ENCODE results near the gene UPP1.

UPP1 gene

DNA sequence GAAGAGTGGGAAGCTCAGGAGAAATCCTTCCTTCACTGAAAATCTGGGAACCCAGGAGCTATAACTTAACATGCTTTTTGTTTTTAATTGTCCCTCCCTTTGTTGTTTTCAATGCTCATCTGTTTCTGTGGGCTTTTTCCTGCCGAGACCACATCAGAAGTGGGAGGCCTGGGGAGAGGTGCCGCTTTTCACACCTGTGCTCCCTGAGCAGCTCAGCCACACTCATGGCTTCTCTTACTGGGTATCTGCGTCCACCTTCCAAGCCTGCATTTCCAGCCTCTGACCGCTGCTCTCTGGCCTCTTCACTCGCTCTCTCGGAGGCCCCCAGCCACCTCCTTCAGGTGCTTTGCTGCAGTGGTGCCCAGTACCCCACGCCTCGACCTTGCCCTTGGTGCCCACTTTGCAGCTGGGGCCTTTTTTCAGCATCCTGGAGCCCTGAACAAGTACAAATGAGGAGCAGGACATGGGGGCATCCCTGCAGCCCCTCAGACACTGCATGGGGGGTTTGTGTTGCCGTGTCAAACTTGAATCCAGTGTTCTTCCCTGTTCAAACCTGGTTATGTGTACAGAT is 43.8 kb upstream of the UPP1 start:
- H3K27me3 ChIP-seq (replicated peaks) = no peaks in the 10 kb centered on the region
- H3K4me3 ChIP-seq (ENCODE audit: low read depth, low read length) = no peak overlapping the region
- no peaks in the 10 kb centered on the region for H3K36me3 ChIP-seq (replicated peaks)
- in situ Hi-C loops (cut with HindIII; ENCODE audit: low pct_ligation_motif_present, low sequenced_read_pairs) = no loop called here
- TF ChIP-seq, protein P1, sequence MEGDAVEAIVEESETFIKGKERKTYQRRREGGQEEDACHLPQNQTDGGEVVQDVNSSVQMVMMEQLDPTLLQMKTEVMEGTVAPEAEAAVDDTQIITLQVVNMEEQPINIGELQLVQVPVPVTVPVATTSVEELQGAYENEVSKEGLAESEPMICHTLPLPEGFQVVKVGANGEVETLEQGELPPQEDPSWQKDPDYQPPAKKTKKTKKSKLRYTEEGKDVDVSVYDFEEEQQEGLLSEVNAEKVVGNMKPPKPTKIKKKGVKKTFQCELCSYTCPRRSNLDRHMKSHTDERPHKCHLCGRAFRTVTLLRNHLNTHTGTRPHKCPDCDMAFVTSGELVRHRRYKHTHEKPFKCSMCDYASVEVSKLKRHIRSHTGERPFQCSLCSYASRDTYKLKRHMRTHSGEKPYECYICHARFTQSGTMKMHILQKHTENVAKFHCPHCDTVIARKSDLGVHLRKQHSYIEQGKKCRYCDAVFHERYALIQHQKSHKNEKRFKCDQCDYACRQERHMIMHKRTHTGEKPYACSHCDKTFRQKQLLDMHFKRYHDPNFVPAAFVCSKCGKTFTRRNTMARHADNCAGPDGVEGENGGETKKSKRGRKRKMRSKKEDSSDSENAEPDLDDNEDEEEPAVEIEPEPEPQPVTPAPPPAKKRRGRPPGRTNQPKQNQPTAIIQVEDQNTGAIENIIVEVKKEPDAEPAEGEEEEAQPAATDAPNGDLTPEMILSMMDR (IDR thresholded peaks at IDR 0.05; ENCODE audit: low read depth, low read length, missing control alignments) = no peak
- DNase-seq = no peak
- no peak overlapping the region for H3K27ac ChIP-seq

DNA sequence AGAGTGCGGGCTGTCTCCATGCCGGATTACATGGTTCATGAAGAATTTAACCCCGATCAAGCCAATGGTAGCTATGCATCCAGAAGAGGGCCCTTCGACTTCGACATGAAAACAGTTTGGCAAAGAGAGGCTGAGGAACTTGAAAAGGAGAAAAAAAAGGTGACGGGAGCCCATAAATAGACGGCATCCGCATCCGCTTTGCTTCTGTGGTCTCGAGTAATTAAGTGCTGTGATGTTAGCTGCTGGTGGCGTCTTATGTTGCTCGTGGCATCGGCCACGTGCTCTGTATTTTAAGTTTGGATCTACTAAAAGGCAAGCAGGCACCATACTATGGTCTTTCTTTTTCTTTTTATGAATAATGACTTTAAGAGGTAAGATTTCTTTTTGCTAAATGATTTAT is 42.6 kb upstream of the UPP1 start:
- TF ChIP-seq, protein P1 (IDR thresholded peaks at IDR 0.05; ENCODE audit: low read depth, low read length, missing control alignments) = no peak
- H3K27me3 ChIP-seq (replicated peaks) = no peaks in the 10 kb centered on the region
- H3K4me3 ChIP-seq (ENCODE audit: low read depth, low read length) = no peak overlapping the region
- no peak for DNase-seq
- in situ Hi-C loops (cut with HindIII; ENCODE audit: low pct_ligation_motif_present, low sequenced_read_pairs) = no loop called here
- no peaks in the 10 kb centered on the region for H3K36me3 ChIP-seq (replicated peaks)
- no peak overlapping the region for H3K27ac ChIP-seq

DNA sequence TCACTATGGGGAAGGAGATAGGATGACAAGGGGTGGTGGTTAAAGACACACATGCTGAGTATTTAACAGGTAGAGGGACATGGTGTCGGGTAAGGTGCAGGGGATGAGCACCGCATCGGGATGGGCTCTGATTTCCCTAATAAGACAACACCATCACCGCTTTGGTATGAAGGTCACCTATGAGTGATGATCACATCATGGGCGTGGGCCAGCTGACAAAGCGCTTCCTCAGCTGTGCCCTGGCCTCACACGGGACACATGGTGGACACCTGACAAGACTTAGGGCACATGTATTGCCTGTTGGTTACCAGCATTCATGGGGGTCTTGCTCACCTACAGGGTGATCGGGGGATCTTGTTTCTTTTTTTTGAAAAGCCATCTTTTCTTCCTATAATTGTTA is 41.0 kb upstream of the UPP1 start:
- Histone ChIP-seq H3K36me3 (replicated peaks) (no peaks in the 10 kb centered on the region), H3K27me3 (replicated peaks) (no peaks in the 10 kb centered on the region), H3K27ac (no peak overlapping the region), H3K4me3 (ENCODE audit: low read depth, low read length) (no peak overlapping the region)
- DNase-seq = no peak
- TF ChIP-seq, protein P1 (IDR thresholded peaks at IDR 0.05; ENCODE audit: low read depth, low read length, missing control alignments) = no peak
- in situ Hi-C loops (cut with HindIII; ENCODE audit: low pct_ligation_motif_present, low sequenced_read_pairs) = no loop called here

DNA sequence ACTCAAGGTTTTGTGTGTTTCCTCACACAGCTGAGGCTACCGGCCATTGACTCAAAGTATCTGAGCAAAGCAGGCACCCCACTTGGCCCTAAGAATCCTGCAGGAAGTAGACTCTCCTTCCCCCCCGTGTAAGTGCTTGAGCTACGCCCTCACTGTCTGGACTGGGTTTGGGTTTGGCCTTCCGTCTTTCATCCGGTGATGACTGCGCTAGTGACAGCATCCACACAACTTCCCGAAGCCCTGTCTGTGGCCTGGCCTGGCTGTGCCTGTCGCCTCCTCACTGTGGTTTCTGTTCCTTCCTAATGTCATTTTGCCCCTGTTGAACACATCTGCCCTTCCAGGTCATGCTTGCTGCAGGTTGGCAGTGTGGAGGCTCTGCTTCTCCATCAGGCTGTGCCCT is 39.2 kb upstream of the UPP1 start:
- DNase-seq = no peak
- in situ Hi-C loops (cut with HindIII; ENCODE audit: low pct_ligation_motif_present, low sequenced_read_pairs) = no loop called here
- H3K27ac ChIP-seq = no peak overlapping the region
- H3K27me3 ChIP-seq (replicated peaks) = no peaks in the 10 kb centered on the region
- H3K36me3 ChIP-seq (replicated peaks) = no peaks in the 10 kb centered on the region
- TF ChIP-seq, protein P1 (IDR thresholded peaks at IDR 0.05; ENCODE audit: low read depth, low read length, missing control alignments) = no peak
- no peak overlapping the region for H3K4me3 ChIP-seq (ENCODE audit: low read depth, low read length)

DNA sequence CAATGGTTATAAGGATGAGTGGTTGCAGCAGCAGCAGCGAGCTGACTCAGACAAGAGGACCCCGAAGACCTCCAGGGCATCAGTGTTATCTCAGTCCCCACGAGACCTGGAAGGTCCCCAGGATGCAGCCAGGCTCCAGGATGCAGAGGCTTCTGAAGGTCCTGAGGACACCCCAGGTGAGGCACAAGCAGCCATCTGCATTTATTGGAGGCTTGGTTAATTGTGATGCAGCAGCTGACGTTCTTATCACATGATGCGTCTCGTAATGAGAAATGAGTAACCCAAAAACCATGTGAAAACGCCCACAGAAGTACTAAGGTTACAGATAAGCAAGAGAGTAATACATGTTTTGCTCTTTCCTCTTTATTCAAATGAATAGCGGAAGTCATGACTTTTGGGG is 36.3 kb upstream of the UPP1 start:
- Histone ChIP-seq H3K27ac (no peak overlapping the region), H3K36me3 (replicated peaks) (no peaks in the 10 kb centered on the region), H3K4me3 (ENCODE audit: low read depth, low read length) (no peak overlapping the region), H3K27me3 (replicated peaks) (no peaks in the 10 kb centered on the region)
- in situ Hi-C loops (cut with HindIII; ENCODE audit: low pct_ligation_motif_present, low sequenced_read_pairs) = no loop called here
- TF ChIP-seq, protein P1 (IDR thresholded peaks at IDR 0.05; ENCODE audit: low read depth, low read length, missing control alignments) = no peak
- peak; percentile 73 for DNase-seq

DNA sequence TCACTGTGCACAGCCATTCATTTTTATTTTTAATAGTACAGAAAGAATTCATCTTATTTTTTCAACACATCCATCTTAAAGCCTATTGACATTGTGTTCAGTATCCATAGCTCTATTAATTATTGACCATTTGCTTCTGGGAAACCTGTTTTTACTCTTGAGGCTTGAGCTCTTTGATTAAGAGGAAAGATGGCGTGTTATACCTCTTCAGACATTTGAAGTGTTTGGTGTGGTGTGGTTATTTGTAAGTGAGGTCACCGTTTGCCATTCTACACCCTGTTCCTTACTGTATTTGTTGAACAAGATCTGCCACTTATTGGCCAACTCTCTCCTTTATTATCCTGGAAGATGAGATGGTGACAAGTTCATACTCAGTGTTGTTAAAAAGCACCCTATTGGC is 35.3 kb upstream of the UPP1 start:
- H3K27ac ChIP-seq = no peak overlapping the region
- H3K36me3 ChIP-seq (replicated peaks) = no peaks in the 10 kb centered on the region
- H3K27me3 ChIP-seq (replicated peaks) = no peaks in the 10 kb centered on the region
- in situ Hi-C loops (cut with HindIII; ENCODE audit: low pct_ligation_motif_present, low sequenced_read_pairs) = no loop called here
- no peak for DNase-seq
- TF ChIP-seq, protein P1 (IDR thresholded peaks at IDR 0.05; ENCODE audit: low read depth, low read length, missing control alignments) = no peak
- no peak overlapping the region for H3K4me3 ChIP-seq (ENCODE audit: low read depth, low read length)
